SK-N-SH (cell line): ENCODE data around the gene CSRNP3. TPM values are rescaled to one million over a fixed set of nuclear protein-coding genes. Genes with fewer than 3 reads are reported as not detected.

Experiments
- CTCF ChIA-PET: fragments of 300-600, 350-600 bp; formaldehyde crosslinking; extraction: SDS; loops from one replicate; lab custom pipeline; 2021; lab: Yijun Ruan, JAX
- POLR2A ChIA-PET: fragments of 350-600 bp; sonication (Branson Sonifier 250); formaldehyde crosslinking; extraction: SDS; loops from one replicate; lab custom pipeline; 2020; ENCODE audit warnings: antibody characterized with exemption, inconsistent platforms; lab: Yijun Ruan, JAX
- DNase-seq: peaks from one replicate; pipeline ENCODE4 v3.0.0; 2012
- H2AFZ ChIP-seq: fragments of 200-600 bp; sonication (generic); 2 replicates; pipeline ENCODE4 v1.8.1; 2016; ENCODE audit warnings: antibody characterized with exemption, mild to moderate bottlenecking, low read depth
- H3F3A ChIP-seq: fragments of 200-600 bp; sonication (generic); replicated peaks from 2 replicates; pipeline ENCODE3; 2016; ENCODE audit warnings: antibody characterized with exemption, mild to moderate bottlenecking; ENCODE audit not compliant: insufficient read depth
- H3K27ac ChIP-seq, 2 experiments: fragments of 200-500 bp in 1 of 2; fragments of 200-600 bp in 1 of 2; sonication (Bioruptor generic) in 1 of 2; sonication (generic), shearing (Covaris generic) in 1 of 2; 2 replicates each; pipeline versions ENCODE4 v1.5.1 to v1.6.1; 2014 to 2016; ENCODE audit warnings: low read depth in 2 of 2, inconsistent platforms in 1 of 2, low read length in 1 of 2, mild to moderate bottlenecking in 1 of 2, mixed read lengths in 1 of 2
- H3K27me3 ChIP-seq: fragments of 200-600 bp; sonication (generic), shearing (Covaris generic); 2 replicates; pipeline ENCODE4 v1.6.1; 2016; ENCODE audit warnings: mixed run types; ENCODE audit not compliant: insufficient read depth
- H3K36me3 ChIP-seq, 2 experiments: fragments of 200-500 bp in 1 of 2; fragments of 200-600 bp in 1 of 2; sonication (Bioruptor generic) in 1 of 2; sonication (generic) in 1 of 2; replicated peaks in 1 of 2; 2 replicates each; pipeline versions ENCODE3 to v1.5.1; 2014 to 2016; ENCODE audit warnings: low read length in 1 of 2, mild to moderate bottlenecking in 1 of 2; ENCODE audit not compliant: insufficient read depth in 2 of 2, control insufficient read depth in 1 of 2
- H3K4me1 ChIP-seq, 2 experiments: fragments of 200-500 bp in 1 of 2; fragments of 200-600 bp in 1 of 2; sonication (Bioruptor generic) in 1 of 2; sonication (generic), shearing (Covaris generic) in 1 of 2; 2 replicates each; pipeline versions ENCODE4 v1.5.1 to v1.6.1; 2014 to 2016; ENCODE audit warnings: low read depth in 1 of 2, low read length in 1 of 2, mixed run types in 1 of 2; ENCODE audit not compliant: insufficient read depth in 2 of 2, control insufficient read depth in 1 of 2
- H3K4me2 ChIP-seq: fragments of 200-600 bp; sonication (generic), shearing (Covaris generic); 2 replicates; pipeline ENCODE4 v1.6.1; 2017; ENCODE audit warnings: mixed run types
- H3K4me3 ChIP-seq, 2 experiments: fragments of 200-500 bp in 1 of 2; fragments of 200-600 bp in 1 of 2; sonication (Bioruptor generic) in 1 of 2; sonication (generic), shearing (Covaris generic) in 1 of 2; 2 replicates each; pipeline versions ENCODE4 v1.5.1 to v1.8.1; 2014 to 2016; ENCODE audit warnings: low read depth in 2 of 2, inconsistent platforms in 1 of 2, low read length in 1 of 2, mild to moderate bottlenecking in 1 of 2, mixed read lengths in 1 of 2, moderate library complexity in 1 of 2
- H3K79me2 ChIP-seq: fragments of 200-600 bp; sonication (generic); 2 replicates; pipeline ENCODE4 v1.8.1; 2017; ENCODE audit warnings: mild to moderate bottlenecking; ENCODE audit not compliant: insufficient read depth
- H3K9ac ChIP-seq: fragments of 200-600 bp; sonication (generic); 2 replicates; pipeline ENCODE4 v1.6.1; 2017; ENCODE audit warnings: mixed run types
- H3K9me2 ChIP-seq: fragments of 200-600 bp; sonication (generic); 2 replicates; pipeline ENCODE4 v1.6.1; 2017; ENCODE audit warnings: mixed run types
- H3K9me3 ChIP-seq: fragments of 200-600 bp; sonication (generic); 2 replicates; pipeline ENCODE4 v1.6.1; 2017; ENCODE audit warnings: mixed run types, mild to moderate bottlenecking, moderate library complexity
- H4K20me1 ChIP-seq: fragments of 200-600 bp; sonication (generic); 2 replicates; pipeline ENCODE4 v1.6.1; 2017; ENCODE audit warnings: mild to moderate bottlenecking, mixed run types; ENCODE audit not compliant: insufficient read depth
- CTCF ChIP-seq: fragments of 200-600 bp; sonication (generic); IDR thresholded peaks from 2 replicates; pipeline ENCODE4 v1.6.1; 2017; ENCODE audit warnings: antibody characterized with exemption, mild to moderate bottlenecking, moderate library complexity
- FOSL2 ChIP-seq: IDR thresholded peaks from 2 replicates; pipeline ENCODE4 v1.4.0; 2012; ENCODE audit warnings: low read depth, mild to moderate bottlenecking, moderate library complexity, borderline replicate concordance
- FOXJ3 ChIP-seq: sonication (generic); formaldehyde crosslinking; IDR thresholded peaks from 2 replicates; pipeline ENCODE4 v1.5.1; 2020; ENCODE audit warnings: mild to moderate bottlenecking, missing genetic modification reagents
- FOXM1 ChIP-seq: IDR thresholded peaks from 2 replicates; pipeline ENCODE4 v1.4.0; 2012; ENCODE audit warnings: low read depth, mild to moderate bottlenecking
- GATA2 ChIP-seq: sonication (generic); formaldehyde crosslinking; IDR thresholded peaks from 2 replicates; pipeline ENCODE4 v1.5.0; 2020; ENCODE audit warnings: mild to moderate bottlenecking, missing genetic modification reagents
- JUND ChIP-seq: IDR thresholded peaks from 2 replicates; pipeline ENCODE4 v1.4.0; 2012
- MXI1 ChIP-seq: IDR thresholded peaks from 2 replicates; pipeline ENCODE4 v1.6.1; 2012; ENCODE audit warnings: mild to moderate bottlenecking, low read depth, low read length, improper control_type of control experiment
- NRF1 ChIP-seq: IDR thresholded peaks from 2 replicates; pipeline ENCODE4 v1.6.1; 2012; ENCODE audit warnings: low read depth, mild to moderate bottlenecking, low read length
- RAD21 ChIP-seq: IDR thresholded peaks from 2 replicates; pipeline ENCODE4 v1.6.1; 2012; ENCODE audit warnings: mild to moderate bottlenecking, low read length
- RCOR1 ChIP-seq: fragments of 150-350 bp; IDR thresholded peaks from 2 replicates; pipeline ENCODE4 v1.6.1; 2017; ENCODE audit warnings: antibody characterized with exemption, low read length
- REST ChIP-seq: IDR thresholded peaks from 2 replicates; pipeline ENCODE4 v1.6.1; 2012; ENCODE audit warnings: mild to moderate bottlenecking, low read depth, low read length, moderate library complexity
- RFX5 ChIP-seq: IDR thresholded peaks from 2 replicates; pipeline ENCODE4 v1.6.1; 2012; ENCODE audit warnings: mild to moderate bottlenecking, improper control_type of control experiment, low read length
- RXRA ChIP-seq: IDR thresholded peaks from 2 replicates; pipeline ENCODE4 v1.4.0; 2012; ENCODE audit warnings: low read depth, mild to moderate bottlenecking, borderline replicate concordance
- SMC3 ChIP-seq: IDR thresholded peaks from 2 replicates; pipeline ENCODE4 v1.6.1; 2012; ENCODE audit warnings: low read depth, low read length, improper control_type of control experiment
- TEAD4 ChIP-seq: IDR thresholded peaks from 2 replicates; pipeline ENCODE4 v1.4.0; 2012; ENCODE audit warnings: mild to moderate bottlenecking, borderline replicate concordance; ENCODE audit not compliant: insufficient read depth
- YY1 ChIP-seq: IDR thresholded peaks from 2 replicates; pipeline ENCODE4 v1.4.0; 2012; ENCODE audit warnings: low read depth, mild to moderate bottlenecking
- ZBTB33 ChIP-seq: IDR thresholded peaks from 2 replicates; pipeline ENCODE4 v1.4.0; 2012; ENCODE audit warnings: low read depth, borderline replicate concordance
- polyA plus RNA-seq, 3 experiments: library from polyadenylated mRNA; depleted of rRNA; stranded (reverse); fragments of >200 nt; gene quantifications; 2 replicates each; pipeline ENCODE4 v1.2.3, GENCODE V29; 2012

Gene CSRNP3
- polyA plus RNA-seq, 1 of the 3 experiments (the other 2 are of a cell fraction): 1.0 TPM

- no peak overlapping the region for H3K27ac ChIP-seq
- H3K9me3 ChIP-seq: no peaks in the 10 kb centered on the region
- H3K27me3 ChIP-seq: no peaks in the 10 kb centered on the region
- DNase-seq: no peak
- no peak overlapping the region for H3K4me3 ChIP-seq
- no peak overlapping the region for H3K9ac ChIP-seq
- no peaks in the 10 kb centered on the region for H3K9me2 ChIP-seq
- TF ChIP-seq FOXM1: no peak
- TF ChIP-seq CTCF: no peak
- TF ChIP-seq ZBTB33: no peak
- no peak for TF ChIP-seq MXI1
- TF ChIP-seq JUND: no peak
- no peak for TF ChIP-seq RXRA
- no peak for TF ChIP-seq SMC3
- no peak for TF ChIP-seq FOSL2
- TF ChIP-seq RFX5: no peak
- TF ChIP-seq TEAD4: no peak
- no peak for TF ChIP-seq RCOR1
- no peak for TF ChIP-seq YY1
- no peak for TF ChIP-seq GATA2 (CRISPR knock-in tag)
- no peak for TF ChIP-seq FOXJ3 (CRISPR knock-in tag)
- no peak for TF ChIP-seq RAD21
- no peak for TF ChIP-seq NRF1
- TF ChIP-seq REST: no peak
- no peaks in the 10 kb centered on the region for H3F3A ChIP-seq
- H3K4me1 ChIP-seq: no peaks in the 10 kb centered on the region; a peak in 1 of 4 replicates
- H3K36me3 ChIP-seq: peaks cover 10 to 36% of the 10 kb centered on the region in 2 experiments
- no peaks in the 10 kb centered on the region for H3K79me2 ChIP-seq
- no peak overlapping the region for H3K4me2 ChIP-seq
- H4K20me1 ChIP-seq: no peaks in the 10 kb centered on the region
- no peak overlapping the region for H2AFZ ChIP-seq
- ChIA-PET CTCF (no interaction called here), POLR2A (no interaction called here)
Observed at GRCh38 chr2:165662720-165663119, 193.2 kb downstream of the CSRNP3 start.
